ENCODE data around the gene BCL11A. TPM values are rescaled to one million over a fixed set of nuclear protein-coding genes. Genes with fewer than 3 reads are reported as not detected.
A peak's percentile ranks its signal among the peaks of the same experiment; 100 is the strongest.
"Not testable (repeated sequence)": the region's sequence is repeated elsewhere in the genome, so short reads cannot be mapped to it uniquely, and the experiment has no call there.

BCL11A gene
- total RNA-seq, 1 donor from 2014 or later = 331 TPM

DNA sequence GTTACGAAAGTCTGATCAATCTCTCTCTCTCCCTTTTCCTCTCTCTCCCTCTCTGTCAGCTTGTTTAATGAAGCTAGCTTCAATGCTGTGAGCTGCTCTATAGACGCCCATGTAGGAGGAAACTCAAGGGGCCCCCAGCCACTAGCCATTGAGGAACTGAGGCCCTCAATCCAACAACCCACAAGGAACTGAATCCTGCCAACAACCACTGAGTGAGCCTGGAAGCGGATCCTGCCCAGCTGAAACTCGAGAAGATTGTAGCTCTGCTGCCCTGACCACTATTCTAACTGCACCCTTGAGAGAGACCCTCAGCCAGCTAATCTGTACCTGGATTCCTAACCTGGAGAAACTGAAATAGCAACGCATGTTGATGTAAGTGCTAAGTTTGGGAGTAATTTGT, 129.2 kb downstream of the BCL11A start:
- H3K27ac Mint-ChIP-seq = no peak overlapping the region
- DNase-seq = no peak
- no peaks in the 10 kb centered on the region for H3K9me3 Mint-ChIP-seq
- TF ChIP-seq, protein P1, sequence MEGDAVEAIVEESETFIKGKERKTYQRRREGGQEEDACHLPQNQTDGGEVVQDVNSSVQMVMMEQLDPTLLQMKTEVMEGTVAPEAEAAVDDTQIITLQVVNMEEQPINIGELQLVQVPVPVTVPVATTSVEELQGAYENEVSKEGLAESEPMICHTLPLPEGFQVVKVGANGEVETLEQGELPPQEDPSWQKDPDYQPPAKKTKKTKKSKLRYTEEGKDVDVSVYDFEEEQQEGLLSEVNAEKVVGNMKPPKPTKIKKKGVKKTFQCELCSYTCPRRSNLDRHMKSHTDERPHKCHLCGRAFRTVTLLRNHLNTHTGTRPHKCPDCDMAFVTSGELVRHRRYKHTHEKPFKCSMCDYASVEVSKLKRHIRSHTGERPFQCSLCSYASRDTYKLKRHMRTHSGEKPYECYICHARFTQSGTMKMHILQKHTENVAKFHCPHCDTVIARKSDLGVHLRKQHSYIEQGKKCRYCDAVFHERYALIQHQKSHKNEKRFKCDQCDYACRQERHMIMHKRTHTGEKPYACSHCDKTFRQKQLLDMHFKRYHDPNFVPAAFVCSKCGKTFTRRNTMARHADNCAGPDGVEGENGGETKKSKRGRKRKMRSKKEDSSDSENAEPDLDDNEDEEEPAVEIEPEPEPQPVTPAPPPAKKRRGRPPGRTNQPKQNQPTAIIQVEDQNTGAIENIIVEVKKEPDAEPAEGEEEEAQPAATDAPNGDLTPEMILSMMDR (IDR thresholded peaks at IDR 0.05) = no peak
- H3K27me3 Mint-ChIP-seq = no peaks in the 10 kb centered on the region
- POLR2A ChIA-PET = no interaction called here
- no peaks in the 10 kb centered on the region for H3K36me3 Mint-ChIP-seq (ENCODE audit: low read depth)
- intact Hi-C loops (cut with micrococcal nuclease) = no loop called here
- H3K4me3 Mint-ChIP-seq = no peak overlapping the region
- H3K4me1 Mint-ChIP-seq = peaks cover 10% of the 10 kb centered on the region
- ATAC-seq (ENCODE audit: low read depth) = no peak
- CTCF ChIA-PET = interaction anchor here (0.7 kb wide), 1 partner anchor 63 kb away, joined by 3 read pairs; no protein-coding TSS in a partner anchor

DNA sequence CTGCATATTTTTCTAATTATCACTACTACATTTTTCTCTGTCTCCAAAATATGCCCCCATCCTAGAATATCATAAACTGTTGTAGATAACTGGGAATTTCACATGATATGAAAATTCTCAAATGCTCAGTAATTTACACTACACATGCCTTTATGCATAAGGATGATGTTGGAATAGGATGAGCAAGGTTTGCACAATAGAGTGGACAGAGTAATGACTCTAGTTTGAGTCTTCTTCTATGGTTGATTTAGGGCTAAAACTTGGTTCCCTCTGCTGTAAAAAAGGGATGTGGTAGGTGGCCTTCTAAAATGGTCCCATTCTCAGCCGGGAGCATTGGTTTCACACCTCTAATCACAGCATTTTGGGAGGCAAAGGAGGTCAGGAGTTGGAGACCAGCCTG, 129.9 kb downstream of the BCL11A start:
- ChIA-PET POLR2A (interaction anchor here (0.6 kb wide), 1 partner anchor 12 kb away, joined by 4 read pairs; no protein-coding TSS in a partner anchor), CTCF (no interaction called here)
- TF ChIP-seq, protein P1 (IDR thresholded peaks at IDR 0.05) = no peak
- Mint-ChIP-seq H3K36me3 (ENCODE audit: low read depth) (no peaks in the 10 kb centered on the region), H3K4me1 (peaks cover 10% of the 10 kb centered on the region), H3K27ac (no peak overlapping the region), H3K27me3 (no peaks in the 10 kb centered on the region), H3K4me3 (no peak overlapping the region), H3K9me3 (no peaks in the 10 kb centered on the region)
- ATAC-seq (ENCODE audit: low read depth) = no peak
- intact Hi-C loops (cut with micrococcal nuclease) = no loop called here
- DNase-seq = no peak

DNA sequence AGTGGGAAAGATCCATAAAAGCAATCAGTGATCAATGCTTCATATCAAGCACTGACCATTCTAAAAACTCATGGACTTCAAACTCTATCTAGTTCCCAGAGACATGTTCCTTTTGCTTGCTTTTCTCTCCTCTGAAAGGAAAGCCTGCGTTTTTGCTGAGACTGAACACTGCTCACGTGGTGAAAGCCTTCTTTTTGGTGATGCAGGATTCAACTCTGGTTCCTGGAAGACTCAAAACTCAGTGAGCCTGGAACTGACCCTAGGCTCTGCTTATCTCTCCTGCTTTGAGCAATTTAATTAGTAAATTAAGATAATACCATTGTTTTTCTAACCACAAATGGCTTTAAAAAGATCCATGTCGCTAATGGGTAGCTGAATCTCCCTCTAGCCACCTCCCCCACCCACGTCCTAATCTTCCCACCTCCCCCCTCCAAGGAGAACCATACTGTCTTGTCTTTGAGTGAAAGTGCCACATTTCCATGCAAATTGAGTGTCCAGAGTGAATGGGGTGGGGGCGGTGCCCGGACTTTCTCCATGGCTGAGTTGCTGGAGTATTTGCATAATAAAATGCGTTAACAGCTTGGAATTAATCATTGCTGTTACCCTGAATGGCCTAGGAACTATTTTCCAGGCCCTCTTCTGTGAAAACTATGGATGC, 130.5 kb downstream of the BCL11A start:
- ChIA-PET POLR2A (interaction anchor here (0.6 kb wide), 1 partner anchor 13 kb away, joined by 4 read pairs; no protein-coding TSS in a partner anchor), CTCF (no interaction called here)
- H3K4me3 Mint-ChIP-seq = no peak overlapping the region
- no peak for DNase-seq
- H3K9me3 Mint-ChIP-seq = no peaks in the 10 kb centered on the region
- ATAC-seq (ENCODE audit: low read depth) = no peak
- intact Hi-C loops (cut with micrococcal nuclease) = no loop called here
- H3K27ac Mint-ChIP-seq = no peak overlapping the region
- H3K27me3 Mint-ChIP-seq = no peaks in the 10 kb centered on the region
- TF ChIP-seq, protein P1 (IDR thresholded peaks at IDR 0.05) = no peak
- no peaks in the 10 kb centered on the region for H3K36me3 Mint-ChIP-seq (ENCODE audit: low read depth)
- H3K4me1 Mint-ChIP-seq = peaks cover 10% of the 10 kb centered on the region

DNA sequence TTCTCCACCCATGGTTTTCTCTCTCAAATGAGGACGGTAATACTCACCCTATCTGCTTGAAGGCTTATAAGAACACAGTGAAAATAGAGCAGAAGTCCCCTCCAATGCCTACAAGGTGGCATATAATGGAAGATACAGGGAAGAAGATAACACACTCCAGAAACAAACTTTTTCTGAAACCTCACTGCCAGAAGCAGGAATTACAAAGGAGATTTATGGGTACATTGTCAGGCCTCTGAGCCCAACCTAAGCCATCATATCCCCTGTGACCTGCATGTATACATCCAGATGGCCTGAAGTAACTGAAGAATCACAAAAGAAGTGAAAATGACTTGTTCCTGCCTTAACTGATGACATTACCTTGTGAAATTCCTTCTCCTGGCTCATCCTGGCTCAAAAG, 136.2 kb downstream of the BCL11A start:
- H3K27me3 Mint-ChIP-seq; DNase-seq; H3K9me3 Mint-ChIP-seq; H3K36me3 Mint-ChIP-seq (ENCODE audit: low read depth); H3K4me3 Mint-ChIP-seq; ATAC-seq (ENCODE audit: low read depth); intact Hi-C loops (cut with micrococcal nuclease); CTCF ChIA-PET: not testable (repeated sequence)
- H3K4me1 Mint-ChIP-seq = peaks cover 54% of the 10 kb centered on the region
- H3K27ac Mint-ChIP-seq = peak overlapping the region; percentile 81
- POLR2A ChIA-PET = interaction anchor here (0.6 to 1.2 kb wide), 3 partner anchors 22 to 133 kb away, joined by 3 to 5 read pairs (median 3); no protein-coding TSS in a partner anchor

DNA sequence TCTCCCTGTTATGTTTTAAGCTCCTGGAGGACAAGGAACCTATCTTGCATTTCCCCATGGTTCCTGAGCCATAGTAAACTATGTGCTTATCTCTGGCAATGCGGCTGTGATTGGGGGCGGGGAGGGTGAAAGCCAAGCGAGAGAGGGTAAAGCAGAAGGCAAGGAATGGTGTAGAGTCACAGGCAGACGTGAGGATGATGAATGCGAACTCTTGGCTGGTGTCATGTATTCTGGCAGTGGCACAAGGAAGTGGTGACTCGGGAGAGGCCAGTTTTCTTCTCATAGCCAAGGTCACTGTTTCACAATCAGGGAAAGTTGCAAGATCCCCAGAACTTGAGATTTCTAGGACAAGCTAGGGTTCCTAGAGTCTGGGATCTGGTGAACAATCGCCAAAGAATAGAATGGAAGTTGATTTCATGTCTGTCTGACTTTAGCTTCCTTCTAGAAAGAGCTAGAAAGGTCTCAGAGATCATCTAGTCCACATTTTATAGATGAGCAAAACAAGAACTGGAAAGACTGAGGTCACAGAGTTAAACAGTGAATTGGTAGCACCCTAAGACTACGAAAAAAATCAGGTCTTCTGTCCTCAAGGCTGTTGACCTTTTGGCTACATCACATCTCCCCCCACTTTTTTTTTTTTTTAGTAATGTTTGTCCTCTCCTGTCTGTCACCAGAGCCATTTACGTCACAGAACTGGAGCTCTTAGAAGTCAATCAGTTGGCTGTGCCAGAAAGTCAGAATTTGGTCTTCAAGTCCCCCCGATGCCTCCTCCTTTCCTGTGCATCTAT, 137.0 kb downstream of the BCL11A start:
- H3K36me3 Mint-ChIP-seq (ENCODE audit: low read depth) = no peaks in the 10 kb centered on the region
- TF ChIP-seq, protein P1 (IDR thresholded peaks at IDR 0.05) = no peak
- H3K27ac Mint-ChIP-seq = peak overlapping the region; percentile 81
- H3K27me3 Mint-ChIP-seq = no peaks in the 10 kb centered on the region
- peaks cover 62% of the 10 kb centered on the region for H3K4me1 Mint-ChIP-seq
- H3K4me3 Mint-ChIP-seq = no peak overlapping the region
- no peak for DNase-seq
- no peak for ATAC-seq (ENCODE audit: low read depth)
- intact Hi-C loops (cut with micrococcal nuclease) = no loop called here
- ChIA-PET CTCF (no interaction called here), POLR2A (interaction anchor here (0.6 to 1.3 kb wide), 6 partner anchors 10 to 137 kb away, joined by 3 to 5 read pairs (median 4); partner anchors contain the start of gene BCL11A)
- H3K9me3 Mint-ChIP-seq = no peaks in the 10 kb centered on the region

Measured in activated B cell treated with CpG ODN at 0.5 μM for 24 hours (primary cell).